ENCODE data around the gene SLC1A2.

The SLC1A2 gene

DNA sequence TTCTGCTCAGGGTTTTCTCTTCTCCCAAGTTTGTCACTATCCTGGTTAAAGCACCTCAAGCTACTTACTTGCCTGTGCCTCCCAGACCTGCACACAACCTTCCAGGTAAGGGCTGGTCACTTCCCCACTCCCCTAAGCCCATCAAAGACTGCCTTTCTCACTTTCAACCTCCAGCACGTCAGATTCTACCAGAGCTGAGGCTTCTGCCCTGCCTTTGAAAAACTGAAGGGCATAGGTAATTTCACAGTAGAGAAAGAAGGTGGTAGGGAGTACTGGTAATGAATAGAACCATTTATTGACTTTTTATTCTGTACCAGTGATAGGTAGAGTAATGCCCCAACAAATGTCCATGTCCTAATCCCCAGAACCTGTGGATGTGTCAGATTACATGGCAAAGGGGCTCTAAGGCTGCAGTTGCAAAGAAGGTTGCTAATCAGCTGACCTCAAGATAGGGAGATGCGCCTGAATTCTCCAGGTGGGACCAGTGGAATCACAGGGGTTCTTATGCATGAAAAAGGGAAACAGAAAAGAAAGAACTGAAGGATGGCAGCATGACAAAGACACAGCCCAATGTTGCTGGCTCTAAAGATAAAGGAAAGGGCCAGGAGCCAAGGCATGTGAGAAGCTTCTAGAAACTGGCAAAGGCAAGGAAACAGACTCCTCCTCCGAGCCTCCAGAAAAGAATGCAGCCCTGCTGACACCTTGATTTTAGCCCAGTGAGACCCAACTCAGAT lies 89.0 kb downstream of the SLC1A2 start:
- TF ChIP-seq, protein P1, sequence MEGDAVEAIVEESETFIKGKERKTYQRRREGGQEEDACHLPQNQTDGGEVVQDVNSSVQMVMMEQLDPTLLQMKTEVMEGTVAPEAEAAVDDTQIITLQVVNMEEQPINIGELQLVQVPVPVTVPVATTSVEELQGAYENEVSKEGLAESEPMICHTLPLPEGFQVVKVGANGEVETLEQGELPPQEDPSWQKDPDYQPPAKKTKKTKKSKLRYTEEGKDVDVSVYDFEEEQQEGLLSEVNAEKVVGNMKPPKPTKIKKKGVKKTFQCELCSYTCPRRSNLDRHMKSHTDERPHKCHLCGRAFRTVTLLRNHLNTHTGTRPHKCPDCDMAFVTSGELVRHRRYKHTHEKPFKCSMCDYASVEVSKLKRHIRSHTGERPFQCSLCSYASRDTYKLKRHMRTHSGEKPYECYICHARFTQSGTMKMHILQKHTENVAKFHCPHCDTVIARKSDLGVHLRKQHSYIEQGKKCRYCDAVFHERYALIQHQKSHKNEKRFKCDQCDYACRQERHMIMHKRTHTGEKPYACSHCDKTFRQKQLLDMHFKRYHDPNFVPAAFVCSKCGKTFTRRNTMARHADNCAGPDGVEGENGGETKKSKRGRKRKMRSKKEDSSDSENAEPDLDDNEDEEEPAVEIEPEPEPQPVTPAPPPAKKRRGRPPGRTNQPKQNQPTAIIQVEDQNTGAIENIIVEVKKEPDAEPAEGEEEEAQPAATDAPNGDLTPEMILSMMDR (IDR thresholded peaks at IDR 0.05; ENCODE audit: low read depth, low read length, missing control alignments), result no peak
- in situ Hi-C loops (cut with HindIII; ENCODE audit: low sequenced_read_pairs), result no loop called here
- H3K4me3 ChIP-seq (ENCODE audit: low read depth, low read length), result no peak overlapping the region
- no peak for DNase-seq (ENCODE audit: low read depth)

DNA sequence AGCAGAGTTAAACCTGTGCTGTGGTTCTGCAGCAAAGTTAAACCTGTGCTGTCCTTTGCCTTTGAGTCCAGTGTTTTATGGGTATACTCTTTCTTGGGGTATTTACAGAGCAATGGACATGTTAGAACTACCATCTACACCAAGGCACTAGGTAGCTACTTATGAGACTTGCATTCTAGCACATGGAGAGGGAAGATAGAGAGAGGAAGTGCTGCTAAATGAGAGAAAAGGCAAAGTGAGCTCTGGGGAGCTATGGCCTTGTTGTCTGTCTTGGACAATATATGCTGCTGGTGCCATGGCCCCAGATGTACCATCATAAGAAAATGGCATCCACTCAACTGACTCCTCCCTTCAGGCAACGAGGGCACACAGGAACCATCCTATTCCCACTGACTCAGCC lies 91.5 kb downstream of the SLC1A2 start:
- H3K4me3 ChIP-seq (ENCODE audit: low read depth, low read length), result no peak overlapping the region
- DNase-seq (ENCODE audit: low read depth), result no peak
- in situ Hi-C loops (cut with HindIII; ENCODE audit: low sequenced_read_pairs), result no loop called here
- TF ChIP-seq, protein P1 (IDR thresholded peaks at IDR 0.05; ENCODE audit: low read depth, low read length, missing control alignments), result no peak

DNA sequence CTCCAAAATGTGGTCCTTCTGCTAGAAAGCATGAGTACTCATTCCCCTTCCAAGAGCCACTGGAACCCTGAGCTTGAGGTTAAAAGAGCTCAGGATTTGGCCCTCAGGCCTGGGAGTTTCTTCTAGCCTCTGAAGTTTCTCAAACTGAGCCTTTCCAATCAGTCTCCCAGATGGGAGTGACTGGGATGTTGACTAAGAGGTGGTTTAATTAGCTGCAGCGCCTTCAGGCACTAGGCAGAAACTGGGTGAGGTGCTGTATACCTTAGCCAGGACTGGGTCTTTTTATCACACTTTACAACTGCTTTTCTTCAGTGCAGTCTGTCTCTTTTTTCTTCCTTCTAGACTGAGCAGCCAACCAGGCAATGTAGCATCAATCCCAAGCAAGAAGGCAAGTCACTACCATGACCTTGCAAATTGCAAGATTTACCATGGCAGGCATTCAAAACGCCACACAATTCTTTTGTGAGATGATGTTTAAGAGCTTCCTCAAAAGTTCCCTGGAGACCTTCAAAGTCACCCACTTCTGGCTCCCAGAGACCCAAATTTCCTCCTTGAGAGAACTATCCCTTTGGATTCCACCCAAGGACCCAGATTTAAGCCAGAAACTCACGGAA lies 93.0 kb downstream of the SLC1A2 start:
- no peak for DNase-seq (ENCODE audit: low read depth)
- TF ChIP-seq, protein P1 (IDR thresholded peaks at IDR 0.05; ENCODE audit: low read depth, low read length, missing control alignments), result no peak
- in situ Hi-C loops (cut with HindIII; ENCODE audit: low sequenced_read_pairs), result no loop called here
- no peak overlapping the region for H3K4me3 ChIP-seq (ENCODE audit: low read depth, low read length)

DNA sequence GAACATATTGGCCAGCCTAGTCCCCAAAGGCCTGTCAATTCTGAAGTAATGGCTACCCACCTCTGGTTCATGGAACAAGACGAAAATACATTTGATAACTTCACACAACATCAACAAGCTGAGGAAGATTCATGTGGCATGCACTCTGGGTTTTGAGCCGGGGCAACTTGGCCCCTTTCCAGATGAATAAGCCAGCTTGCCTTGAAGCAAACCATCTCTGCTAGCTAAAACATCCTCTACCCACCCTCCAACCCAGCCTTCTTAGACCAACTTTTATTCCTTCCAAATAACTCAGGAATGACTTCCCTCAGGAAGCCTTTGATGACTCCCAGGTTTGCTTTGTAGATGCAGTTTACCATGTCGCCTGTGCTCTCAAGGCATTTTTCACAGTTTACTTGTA lies 94.4 kb downstream of the SLC1A2 start:
- DNase-seq (ENCODE audit: low read depth), result no peak
- TF ChIP-seq, protein P1 (IDR thresholded peaks at IDR 0.05; ENCODE audit: low read depth, low read length, missing control alignments), result no peak
- in situ Hi-C loops (cut with HindIII; ENCODE audit: low sequenced_read_pairs), result no loop called here
- H3K4me3 ChIP-seq (ENCODE audit: low read depth, low read length), result no peak overlapping the region

DNA sequence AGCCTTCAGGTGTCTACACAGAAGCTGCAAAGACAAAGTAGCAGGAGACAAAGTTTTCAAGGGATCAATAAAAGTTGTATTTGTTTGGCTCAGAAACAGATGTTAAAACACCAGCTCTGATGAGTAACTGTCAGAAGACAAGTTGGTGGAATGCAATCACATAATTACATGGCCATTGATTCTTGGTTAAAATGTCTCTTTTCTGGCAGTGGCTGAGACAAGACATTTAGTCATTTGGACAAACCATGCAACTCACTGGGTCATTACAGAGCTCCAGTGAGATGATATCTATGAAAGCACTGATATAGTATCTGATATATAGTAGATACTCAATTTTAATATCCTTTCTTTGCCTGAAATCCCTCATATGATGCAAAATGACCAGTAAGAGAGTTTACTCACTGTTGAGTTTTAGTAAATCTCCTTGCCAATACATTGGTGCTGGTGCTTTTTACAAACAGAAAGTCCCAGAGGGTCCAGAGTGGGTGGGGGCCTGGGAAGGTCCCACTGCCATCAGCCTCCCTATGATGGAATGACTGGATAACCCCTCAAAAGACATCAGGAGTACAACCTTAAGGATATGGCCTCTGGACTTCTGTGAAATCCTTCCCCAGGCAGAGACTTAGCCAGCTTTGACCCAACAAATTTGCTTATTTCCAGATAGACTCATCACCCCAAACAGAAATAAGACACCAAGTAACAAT lies 95.0 kb downstream of the SLC1A2 start:
- in situ Hi-C loops (cut with HindIII; ENCODE audit: low sequenced_read_pairs), result no loop called here
- DNase-seq (ENCODE audit: low read depth), result no peak

More for the DNA sequence above, 95.0 kb downstream of the SLC1A2 start:
- TF ChIP-seq, protein P1 (IDR thresholded peaks at IDR 0.05; ENCODE audit: low read depth, low read length, missing control alignments), result no peak
- H3K4me3 ChIP-seq (ENCODE audit: low read depth, low read length), result no peak overlapping the region

Data from astrocyte of the cerebellum (primary cell).